GM12892 (cell line): ENCODE measurements around the gene GPR137C.

Source experiments
- DNase-seq: peaks from one replicate; pipeline ENCODE4 v3.0.0; 2011; ENCODE audit not compliant: insufficient read length
- FAIRE-seq: peaks from 2 replicates; lab custom pipeline; 2011; peaks lifted over from hg19 to GRCh38; lab: Jason Lieb, UNC
- POLR2A ChIP-seq: IDR thresholded peaks from 2 replicates; pipeline ENCODE4 v1.6.1; 2011; ENCODE audit warnings: low read depth, low read length, control low read depth
- POLR2AphosphoS5 ChIP-seq: IDR thresholded peaks from 2 replicates; pipeline ENCODE4 v1.6.1; 2011; ENCODE audit warnings: low read depth, low read length, control low read depth
- TAF1 ChIP-seq: IDR thresholded peaks from 2 replicates; pipeline ENCODE4 v1.6.1; 2011; ENCODE audit warnings: low read depth, mild to moderate bottlenecking, control low read depth, low read length, borderline replicate concordance

Gene GPR137C

DNA sequence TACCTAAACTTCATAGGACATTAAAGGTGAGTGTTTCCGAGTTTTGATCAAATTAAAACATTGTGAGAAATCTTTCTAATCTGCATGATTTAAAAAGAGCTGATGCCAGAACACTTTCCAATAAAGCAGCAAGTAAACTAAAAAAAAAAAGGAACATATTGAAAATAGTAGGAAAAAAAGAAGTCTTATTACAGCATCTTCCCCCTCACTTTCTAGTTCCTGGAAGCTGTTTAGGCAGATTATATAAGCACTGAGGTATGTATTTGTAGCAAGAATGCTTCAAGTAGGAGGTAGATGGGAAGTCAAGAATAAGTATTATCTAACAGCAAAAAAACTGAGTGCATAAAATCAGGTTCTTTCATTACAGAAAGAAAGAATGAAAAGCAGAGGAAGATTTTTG, 96.9 kb downstream of the GPR137C start:
- no peak for TF ChIP-seq POLR2AphosphoS5
- no peak for TF ChIP-seq POLR2A
- TF ChIP-seq TAF1 = no peak
- no peak for FAIRE-seq
- DNase-seq = no peak

DNA sequence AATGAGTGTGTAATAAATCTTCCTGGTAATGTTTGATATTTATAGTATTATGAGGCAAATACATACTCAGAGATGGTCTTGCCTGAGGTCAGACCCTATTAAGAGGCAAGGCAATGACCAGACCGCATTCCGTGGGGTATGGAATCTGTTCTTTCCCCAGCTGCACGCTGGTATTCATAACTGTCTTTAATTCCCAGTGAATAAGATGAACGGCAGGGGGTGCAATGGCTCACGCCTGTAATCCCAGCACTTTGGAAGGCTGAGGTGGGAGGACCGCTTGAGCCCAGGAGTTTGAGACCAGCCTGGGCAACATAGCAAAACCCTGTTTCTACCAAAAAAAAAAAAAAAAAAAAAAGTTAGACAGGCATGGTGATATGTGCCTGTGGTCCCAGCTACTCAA, 98.1 kb downstream of the GPR137C start:
- DNase-seq (no peak), FAIRE-seq (no peak)
- no peak for TF ChIP-seq TAF1
- TF ChIP-seq POLR2A = no peak
- TF ChIP-seq POLR2AphosphoS5 = no peak

DNA sequence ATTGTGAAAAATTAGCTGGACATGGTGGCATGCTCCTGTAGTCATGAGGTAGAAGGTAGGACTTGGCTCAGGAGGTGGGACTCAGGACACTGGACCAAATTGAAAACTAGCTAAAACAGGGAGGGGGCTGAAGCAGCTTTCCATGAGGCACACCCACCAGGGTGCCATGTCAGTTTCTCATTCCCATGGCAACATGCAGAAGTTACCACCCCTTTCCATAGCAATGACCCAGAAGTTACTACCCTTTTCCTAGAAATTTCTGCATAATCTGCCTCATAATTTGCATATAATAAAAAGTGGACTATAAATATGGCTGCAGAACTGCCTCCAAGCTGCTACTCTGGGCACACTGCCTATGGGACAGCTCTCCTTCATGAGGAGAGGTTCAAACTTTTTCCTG, 104.3 kb downstream of the GPR137C start:
- FAIRE-seq = no peak
- TF ChIP-seq POLR2AphosphoS5 = no peak
- TF ChIP-seq TAF1 = no peak
- no peak for TF ChIP-seq POLR2A

DNA sequence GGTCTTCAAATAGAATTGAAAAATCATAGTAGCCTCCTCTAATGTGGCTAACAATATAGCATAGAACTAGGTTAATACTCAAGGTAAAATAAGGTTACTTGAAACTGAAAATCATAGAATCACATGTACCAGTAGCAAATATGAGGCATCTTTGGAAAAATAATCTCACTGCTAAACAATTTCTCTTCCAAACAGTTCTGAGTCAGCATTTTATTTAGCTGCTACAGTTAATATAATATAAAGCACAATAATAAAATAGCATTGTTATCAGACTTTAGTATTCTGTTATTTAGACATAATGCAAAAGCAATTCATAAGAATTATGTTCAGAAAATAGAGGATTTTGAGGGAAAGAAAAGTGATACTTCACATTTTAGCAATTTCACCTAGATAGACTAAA, 107.7 kb downstream of the GPR137C start:
- DNase-seq = no peak
- TF ChIP-seq TAF1 (no peak), POLR2A (no peak), POLR2AphosphoS5 (no peak)
- FAIRE-seq = no peak

More for the DNA sequence above, 104.3 kb downstream of the GPR137C start:
- no peak for DNase-seq

DNA sequence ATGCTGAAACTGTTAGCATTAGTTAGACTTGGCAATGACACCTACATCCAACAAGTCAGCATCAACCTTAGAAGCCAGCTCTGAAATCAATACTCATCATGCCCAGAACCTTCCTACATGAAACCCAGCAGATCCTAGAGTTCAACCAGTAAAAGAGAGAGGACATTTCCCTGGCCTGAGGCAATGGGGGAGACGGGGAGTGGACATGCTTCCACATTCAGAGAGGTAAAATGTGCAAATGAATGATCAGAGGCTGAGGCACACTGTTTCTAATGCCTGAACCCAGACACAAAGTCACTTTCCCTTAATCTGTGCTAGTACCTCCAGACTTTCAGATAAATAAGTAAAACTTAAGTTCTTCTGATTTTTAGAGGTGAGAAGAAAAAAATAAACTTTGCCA, 108.2 kb downstream of the GPR137C start:
- no peak for TF ChIP-seq POLR2A
- TF ChIP-seq TAF1 = no peak
- no peak for TF ChIP-seq POLR2AphosphoS5
- DNase-seq = no peak
- FAIRE-seq = peak; percentile 78

DNA sequence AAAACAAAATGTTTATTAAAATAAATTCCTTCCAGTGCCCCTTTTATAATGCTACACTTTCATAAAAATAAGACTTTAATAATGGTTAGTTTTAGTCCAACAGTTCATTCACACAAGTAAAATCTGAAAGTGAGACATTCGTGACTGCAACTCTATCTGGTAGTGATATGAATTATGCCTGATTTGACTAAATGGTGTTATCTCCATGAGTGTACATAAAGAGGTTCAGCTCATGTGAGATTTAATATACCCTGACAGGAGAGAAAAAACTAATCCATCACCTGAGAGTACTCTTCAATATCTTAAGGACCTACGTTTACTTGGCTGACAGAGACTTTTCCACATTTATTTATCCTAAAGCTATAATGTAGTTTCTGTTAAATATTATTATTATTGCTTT, 108.7 kb downstream of the GPR137C start:
- TF ChIP-seq POLR2A = no peak
- no peak for DNase-seq
- FAIRE-seq = peak; percentile 70

DNA sequence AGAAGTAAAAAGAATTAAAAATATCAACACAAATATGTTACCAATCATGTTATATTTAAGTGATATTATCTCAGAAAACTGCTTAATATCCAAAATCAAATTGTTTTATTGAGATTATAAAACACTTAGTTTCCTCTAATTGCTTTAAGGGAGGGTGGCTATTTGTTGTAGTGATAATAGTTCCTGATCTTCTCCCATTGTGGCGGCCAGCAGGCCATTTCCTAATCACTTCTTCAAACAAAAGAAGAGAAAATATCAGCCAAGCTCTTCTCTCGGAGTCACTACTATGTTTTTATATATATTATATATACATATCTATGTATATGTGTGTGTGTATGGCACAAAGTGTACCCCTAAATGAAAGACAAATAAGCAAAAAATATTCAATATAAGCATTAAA, 111.2 kb downstream of the GPR137C start:
- no peak for TF ChIP-seq POLR2A
- TF ChIP-seq TAF1 = no peak
- TF ChIP-seq POLR2AphosphoS5 = no peak
- DNase-seq = no peak
- FAIRE-seq = no peak

DNA sequence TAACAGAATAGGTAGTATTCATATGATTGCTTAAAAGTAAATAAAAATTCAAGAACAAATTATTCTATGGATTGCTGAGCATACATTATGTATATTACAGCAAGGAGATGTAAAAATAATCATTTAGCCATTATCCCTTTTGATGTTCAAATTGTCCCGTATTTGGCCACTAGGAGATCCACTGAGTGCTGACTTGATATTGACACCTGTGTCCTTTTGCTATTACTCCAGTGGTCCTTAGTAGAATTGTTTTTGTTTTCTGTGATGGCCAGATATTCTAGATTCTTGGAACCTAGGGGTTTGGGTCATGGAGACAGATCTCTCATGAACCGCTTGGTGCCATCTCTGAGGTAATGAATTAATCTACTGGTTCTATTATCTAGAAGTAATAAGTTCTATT, 126.0 kb downstream of the GPR137C start:
- FAIRE-seq = peak; percentile 73
- DNase-seq = no peak
- TF ChIP-seq POLR2A (no peak), POLR2AphosphoS5 (no peak), TAF1 (no peak)

DNA sequence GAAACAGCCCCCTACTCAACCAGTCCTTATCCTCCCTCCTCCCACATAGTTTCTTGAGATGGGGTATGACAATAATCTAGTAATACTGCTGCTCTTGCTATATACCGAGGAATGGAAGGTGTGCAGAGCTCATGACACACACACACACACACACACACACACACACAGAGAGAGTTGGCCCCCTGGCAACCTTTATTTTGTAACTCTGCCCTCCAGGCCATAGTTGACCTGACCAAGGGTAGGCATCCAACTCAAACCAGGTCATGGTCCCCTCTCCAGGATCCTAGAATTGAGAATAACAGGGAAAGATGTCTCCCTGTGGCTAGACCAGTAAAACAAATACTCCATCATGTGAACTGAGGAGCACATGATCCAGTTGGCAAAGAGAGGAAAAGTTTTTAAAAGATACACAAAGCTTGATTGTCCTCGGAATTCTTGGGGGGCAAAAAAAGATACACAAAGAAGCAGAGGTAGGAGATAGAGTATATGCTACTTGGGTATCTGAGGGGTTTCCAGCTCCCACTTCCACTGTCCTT, 131.4 kb downstream of the GPR137C start:
- no peak for FAIRE-seq
- TF ChIP-seq POLR2AphosphoS5 = no peak
- TF ChIP-seq POLR2A = no peak
- no peak for TF ChIP-seq TAF1
- DNase-seq = no peak

DNA sequence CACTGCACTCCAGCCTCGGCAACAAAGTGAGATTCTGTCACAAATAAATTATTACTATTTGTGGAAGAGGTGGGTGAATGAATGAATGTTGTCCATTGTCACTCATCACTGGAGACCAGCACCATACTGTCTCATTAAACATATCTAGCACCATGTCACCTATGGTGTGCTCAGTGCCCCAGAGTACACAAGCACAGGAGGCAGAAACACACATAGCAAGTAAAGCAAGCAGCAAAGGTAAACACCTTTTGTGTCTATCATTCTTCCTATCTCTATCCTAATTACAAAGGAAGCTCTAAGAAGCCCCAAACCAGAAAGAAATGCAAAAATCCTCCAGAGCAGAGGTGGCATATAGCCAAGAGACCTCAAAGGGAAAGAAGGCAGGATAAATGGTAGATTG, 133.5 kb downstream of the GPR137C start:
- no peak for TF ChIP-seq POLR2AphosphoS5
- TF ChIP-seq POLR2A = no peak
- no peak for TF ChIP-seq TAF1
- FAIRE-seq (no peak), DNase-seq (no peak)
